HepG2 (cell line): ENCODE measurements around the gene ATOSB. TPM values are rescaled to one million over a fixed set of nuclear protein-coding genes. Genes with fewer than 3 reads are reported as not detected.
A peak's percentile ranks its signal among the peaks of the same experiment; 100 is the strongest.

Experiments
- AHDC1 ChIP-seq: sonication (generic); formaldehyde crosslinking; IDR thresholded peaks from 2 replicates; pipeline ENCODE4 v1.5.1; 2020; ENCODE audit warnings: mild to moderate bottlenecking, missing genetic modification reagents, borderline replicate concordance
- ATRX ChIP-seq: sonication (generic); formaldehyde crosslinking; IDR thresholded peaks from 2 replicates; pipeline ENCODE4 v1.4.0; 2020; ENCODE audit warnings: missing genetic modification reagents, borderline replicate concordance
- FOXO1 ChIP-seq: sonication (generic); formaldehyde crosslinking; IDR thresholded peaks from 2 replicates; pipeline ENCODE4 v1.4.0; 2020; ENCODE audit warnings: missing genetic modification reagents
- FOXP4 ChIP-seq: sonication (generic); formaldehyde crosslinking; IDR thresholded peaks from 2 replicates; pipeline ENCODE4 v1.4.0; 2020; ENCODE audit warnings: missing genetic modification reagents
- KLF16 ChIP-seq, 2 experiments: sonication (generic) in 1 of 2; formaldehyde crosslinking in 1 of 2; IDR thresholded peaks; 2 replicates each; pipeline versions ENCODE4 v1.6.1 to v1.8.0; 2016 to 2023; ENCODE audit warnings: missing genetic modification reagents in 2 of 2, missing compliant biosample characterization in 1 of 2
- MTA3 ChIP-seq: sonication (generic); formaldehyde crosslinking; IDR thresholded peaks from 2 replicates; pipeline ENCODE4 v1.4.0; 2020; ENCODE audit warnings: missing genetic modification reagents
- NCOA2 ChIP-seq: sonication (generic); formaldehyde crosslinking; IDR thresholded peaks from 2 replicates; pipeline ENCODE4 v1.8.0; 2022; ENCODE audit warnings: inconsistent platforms
- NFE2L1 ChIP-seq: sonication (generic); formaldehyde crosslinking; IDR thresholded peaks from 2 replicates; pipeline ENCODE4 v1.4.0; 2020; ENCODE audit warnings: missing genetic modification reagents, mild to moderate bottlenecking, borderline replicate concordance
- ONECUT2 ChIP-seq: sonication (generic); formaldehyde crosslinking; IDR thresholded peaks from 2 replicates; pipeline ENCODE4 v1.4.0; 2020; ENCODE audit warnings: missing genetic modification reagents
- ZBED4 ChIP-seq: sonication (generic); formaldehyde crosslinking; IDR thresholded peaks from 2 replicates; pipeline ENCODE4 v1.4.0; 2020; ENCODE audit warnings: missing genetic modification reagents, borderline replicate concordance
- ZFY ChIP-seq: sonication (generic); formaldehyde crosslinking; IDR thresholded peaks from 2 replicates; pipeline ENCODE4 v1.4.0; 2020; ENCODE audit warnings: missing genetic modification reagents
- ZNF10 ChIP-seq: sonication (generic); formaldehyde crosslinking; IDR thresholded peaks from 2 replicates; pipeline ENCODE4 v1.4.0; 2020; ENCODE audit warnings: mild to moderate bottlenecking, low read depth, missing genetic modification reagents, borderline replicate concordance
- ZNF232 ChIP-seq: sonication (generic); formaldehyde crosslinking; IDR thresholded peaks from 2 replicates; pipeline ENCODE4 v1.4.0; 2020; ENCODE audit warnings: missing genetic modification reagents, borderline replicate concordance
- ZNF530 ChIP-seq: sonication (generic); formaldehyde crosslinking; IDR thresholded peaks from 2 replicates; pipeline ENCODE4 v1.5.0; 2020; ENCODE audit warnings: low read depth, mild to moderate bottlenecking, missing genetic modification reagents
- ZNF713 ChIP-seq: sonication (generic); formaldehyde crosslinking; IDR thresholded peaks from 2 replicates; pipeline ENCODE4 v1.4.0; 2020; ENCODE audit warnings: mild to moderate bottlenecking, missing genetic modification reagents
- ZNF724P ChIP-seq: sonication (generic); formaldehyde crosslinking; IDR thresholded peaks from 2 replicates; pipeline ENCODE4 v1.8.0; 2022; ENCODE audit warnings: missing genetic modification reagents, borderline replicate concordance
- ZSCAN21 ChIP-seq: sonication (generic); formaldehyde crosslinking; IDR thresholded peaks from 2 replicates; pipeline ENCODE4 v1.8.0; 2022; ENCODE audit warnings: mild to moderate bottlenecking, missing genetic modification reagents, moderate library complexity, borderline replicate concordance
- polyA plus RNA-seq, 8 experiments: library from polyadenylated mRNA; depleted of rRNA in 3 of 8; stranded (reverse) in 7 of 8; unstranded in 1 of 8; fragments of >200 nt; fragmentation: Illumina TruSeq in 4 of 8; extraction: Trizol in 4 of 8; gene quantifications; 2 replicates each; pipeline versions ENCODE4 v1.2.1 to v1.2.3, GENCODE V29; 2011 to 2016; ENCODE audit warnings: low read depth in 4 of 8, missing spikeins in 1 of 8, mixed read lengths in 1 of 8; ENCODE audit not compliant: insufficient read depth in 1 of 8
- total RNA-seq, 5 experiments: library from RNA; depleted of rRNA; stranded (reverse); fragments of >200 nt; fragmentation: Illumina TruSeq; extraction: Trizol; gene quantifications; 2 replicates each; pipeline ENCODE4 v1.2.3, GENCODE V29; 2016; ENCODE audit warnings: low read depth in 1 of 5

The ATOSB gene
- total and polyA plus RNA-seq, 2 of the 13 experiments (the other 11 are each of a cell fraction or from before 2014, with no cell fraction given): 1.9 to 6.4 TPM

DNA sequence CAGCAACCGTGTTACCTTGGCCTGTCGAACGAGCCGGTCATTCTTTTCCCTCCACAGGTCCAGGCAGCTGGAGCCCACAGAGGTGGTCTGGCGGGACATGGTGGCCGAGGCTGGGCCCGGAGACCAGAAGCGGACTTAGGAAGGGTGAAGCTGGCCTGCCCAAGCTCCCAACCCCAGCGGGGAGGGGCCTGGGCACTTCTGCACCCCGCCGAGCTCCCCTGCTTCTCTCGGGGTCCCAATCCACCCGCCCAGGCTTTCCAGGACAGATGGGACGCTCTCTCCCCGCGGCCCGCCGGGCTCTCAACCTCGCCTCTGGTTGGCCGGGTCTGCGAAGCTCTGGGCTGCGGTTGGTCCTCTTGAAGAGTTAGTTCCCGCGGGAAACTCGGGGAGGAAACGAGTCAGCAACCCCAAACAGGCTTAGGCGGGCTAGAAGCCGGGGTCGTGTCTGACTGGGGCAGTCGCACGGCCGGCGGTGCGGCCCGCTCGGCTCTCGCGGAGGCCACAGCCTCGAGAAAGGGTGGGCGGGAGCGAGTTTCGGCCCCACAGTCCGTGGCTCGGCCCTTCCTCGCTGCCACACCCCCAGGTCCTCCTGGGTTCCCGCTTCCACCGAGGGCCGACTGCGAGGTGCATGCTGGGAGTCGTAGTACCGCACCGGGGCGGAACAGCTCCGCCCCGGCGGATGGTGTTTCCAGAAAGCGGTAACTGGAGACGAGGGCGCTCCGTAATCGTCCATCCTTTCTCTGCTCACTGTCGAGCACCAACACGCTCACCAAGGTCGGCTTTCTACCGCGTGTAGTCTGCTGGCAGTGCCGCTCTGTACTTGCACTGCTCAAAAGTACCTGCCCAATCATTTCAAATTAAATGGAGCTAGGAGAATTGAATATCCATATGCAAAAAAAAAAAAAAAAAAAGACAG, 36.0 kb downstream of the ATOSB start, which contains the start of gene FANCG (continued):
- no peak for TF ChIP-seq AHDC1 (CRISPR knock-in tag)
- TF ChIP-seq ZSCAN21 (CRISPR knock-in tag): peak; percentile 56; the same call in 1 of the 2 replicates
- no peak for TF ChIP-seq ZNF713 (CRISPR knock-in tag)
- TF ChIP-seq KLF16 (CRISPR knock-in tag; IDR thresholded peaks at IDR 0.05): peak in 1 of 2 experiments; percentile 85; a peak in 1 of 4 replicates
- TF ChIP-seq ZNF530 (CRISPR knock-in tag): no peak
- no peak for TF ChIP-seq NCOA2 (CRISPR knock-in tag)
- TF ChIP-seq ZBED4: no peak
- TF ChIP-seq ZNF10 (CRISPR knock-in tag): no peak
- TF ChIP-seq NFE2L1 (CRISPR knock-in tag): no peak
- 0 out of 2 replicates have a peak, but pooled peaks have one; percentile 33 for TF ChIP-seq ZNF232 (CRISPR knock-in tag)
- no peak for TF ChIP-seq FOXP4
- TF ChIP-seq MTA3 (CRISPR knock-in tag): no peak
- peak; percentile 90 for TF ChIP-seq ZFY
- no peak for TF ChIP-seq FOXO1 (CRISPR knock-in tag)
- TF ChIP-seq ZNF724P (CRISPR knock-in tag): no peak
- TF ChIP-seq ATRX (CRISPR knock-in tag): no peak
- no peak for TF ChIP-seq ONECUT2 (CRISPR knock-in tag)
